SJCRH30 (cell line): ENCODE results near the gene PPP1R9B. TPM values are rescaled to one million over a fixed set of nuclear protein-coding genes. Genes with fewer than 3 reads are reported as not detected.

ENCODE experiments used
- DNase-seq, 2 experiments: peaks; one replicate each; pipeline ENCODE4 v3.0.0-alpha.2; 2015 to 2020
- H3K27ac ChIP-seq: fragments of 250-450 bp; sonication (Bioruptor Pico); 2 replicates; pipeline ENCODE4 v1.5.1; 2020; ENCODE audit warnings: mild to moderate bottlenecking, moderate library complexity
- H3K27me3 ChIP-seq: fragments of 250-450 bp; sonication (Bioruptor Pico); 2 replicates; pipeline ENCODE4 v1.5.1; 2020; ENCODE audit warnings: mild to moderate bottlenecking, moderate library complexity
- H3K36me3 ChIP-seq: fragments of 250-450 bp; sonication (Bioruptor Pico); 2 replicates; pipeline ENCODE4 v1.5.1; 2020; ENCODE audit warnings: mild to moderate bottlenecking, moderate library complexity
- H3K4me1 ChIP-seq: fragments of 250-450 bp; sonication (Bioruptor Pico); 2 replicates; pipeline ENCODE4 v1.5.1; 2020; ENCODE audit warnings: mild to moderate bottlenecking, moderate library complexity
- H3K4me3 ChIP-seq: fragments of 250-450 bp; sonication (Bioruptor Pico); 2 replicates; pipeline ENCODE4 v1.5.1; 2020; ENCODE audit warnings: mild to moderate bottlenecking, moderate library complexity
- H3K9me3 ChIP-seq: fragments of 250-450 bp; sonication (Bioruptor Pico); replicated peaks from 2 replicates; pipeline ENCODE4 v1.5.1; 2020; ENCODE audit warnings: mild to moderate bottlenecking, moderate library complexity
- total RNA-seq: library from RNA; depleted of rRNA; stranded (reverse); fragments of >200 nt; shearing (Covaris generic); gene quantifications from 2 replicates; pipeline ENCODE4 v1.2.3, GENCODE V29; 2014

The PPP1R9B gene
- total RNA-seq, 1 experiment from 2014 or later: 32.1 TPM

DNA sequence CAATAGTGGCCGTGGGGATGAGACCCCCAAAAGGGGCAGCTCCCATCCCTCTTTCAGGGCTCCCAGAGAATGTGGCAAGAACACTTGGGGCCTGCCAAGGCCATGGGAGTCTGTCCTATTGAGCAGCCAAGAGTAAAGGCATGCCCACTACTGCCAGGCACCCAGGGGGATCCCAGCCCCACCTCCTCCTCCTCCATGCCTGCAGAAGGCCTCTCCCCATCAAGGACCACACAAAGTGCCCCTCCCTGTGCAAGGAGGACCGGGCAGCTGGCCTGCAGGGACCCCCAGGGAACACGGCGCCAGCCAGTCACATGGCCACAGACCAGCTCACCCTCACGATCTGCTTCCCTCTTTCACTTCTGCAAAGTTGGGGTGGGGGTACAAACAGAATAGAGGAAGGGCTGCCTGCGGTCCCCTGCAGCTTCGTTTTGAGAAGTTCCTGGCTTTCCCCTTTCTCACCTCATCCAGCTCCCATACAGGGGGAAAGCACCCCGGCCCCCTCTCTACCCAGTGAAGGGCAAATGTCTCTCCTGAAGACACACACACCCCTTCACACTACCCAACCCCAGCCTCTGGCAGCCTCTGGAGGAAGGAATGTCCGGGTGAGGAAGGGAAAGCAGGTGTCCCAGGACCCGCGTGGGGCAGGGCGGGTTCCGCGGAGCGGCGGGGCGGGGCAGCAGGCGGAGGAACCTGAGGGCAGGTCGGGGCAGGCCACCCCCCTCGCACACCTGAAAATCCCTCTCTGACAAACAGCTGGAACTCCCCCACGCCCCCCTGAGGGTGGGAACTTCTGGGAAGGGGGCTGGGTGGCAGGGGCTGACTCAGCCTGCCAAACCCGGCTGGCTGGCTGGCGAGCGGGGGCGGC is 2.0 kb downstream of the PPP1R9B start:
- Histone ChIP-seq H3K4me3 (peak overlapping the region; percentile 91), H3K36me3 (peaks cover 9% of the 10 kb centered on the region), H3K27ac (no peak overlapping the region), H3K9me3 (no peaks in the 10 kb centered on the region), H3K4me1 (peaks cover 12% of the 10 kb centered on the region), H3K27me3 (no peaks in the 10 kb centered on the region)
- peak; percentile 43 to 46 for DNase-seq

- H3K9me3 ChIP-seq: no peaks in the 10 kb centered on the region
- no peak for DNase-seq
- H3K4me1 ChIP-seq: peaks cover 12% of the 10 kb centered on the region
- no peaks in the 10 kb centered on the region for H3K27me3 ChIP-seq
- peaks cover 13% of the 10 kb centered on the region for H3K36me3 ChIP-seq
- peak overlapping the region; percentile 91 for H3K4me3 ChIP-seq
- no peak overlapping the region for H3K27ac ChIP-seq
Measured at GRCh38 chr17:50147841-50148225, 2.6 kb downstream of the PPP1R9B start.

- H3K27ac ChIP-seq: no peak overlapping the region
- no peaks in the 10 kb centered on the region for H3K27me3 ChIP-seq
- no peak overlapping the region for H3K4me3 ChIP-seq
- H3K4me1 ChIP-seq: peaks cover 7% of the 10 kb centered on the region
- H3K36me3 ChIP-seq: peaks cover 16% of the 10 kb centered on the region
- no peaks in the 10 kb centered on the region for H3K9me3 ChIP-seq
- DNase-seq: no peak
Measured at GRCh38 chr17:50146927-50147665, 3.4 kb downstream of the PPP1R9B start.

DNA sequence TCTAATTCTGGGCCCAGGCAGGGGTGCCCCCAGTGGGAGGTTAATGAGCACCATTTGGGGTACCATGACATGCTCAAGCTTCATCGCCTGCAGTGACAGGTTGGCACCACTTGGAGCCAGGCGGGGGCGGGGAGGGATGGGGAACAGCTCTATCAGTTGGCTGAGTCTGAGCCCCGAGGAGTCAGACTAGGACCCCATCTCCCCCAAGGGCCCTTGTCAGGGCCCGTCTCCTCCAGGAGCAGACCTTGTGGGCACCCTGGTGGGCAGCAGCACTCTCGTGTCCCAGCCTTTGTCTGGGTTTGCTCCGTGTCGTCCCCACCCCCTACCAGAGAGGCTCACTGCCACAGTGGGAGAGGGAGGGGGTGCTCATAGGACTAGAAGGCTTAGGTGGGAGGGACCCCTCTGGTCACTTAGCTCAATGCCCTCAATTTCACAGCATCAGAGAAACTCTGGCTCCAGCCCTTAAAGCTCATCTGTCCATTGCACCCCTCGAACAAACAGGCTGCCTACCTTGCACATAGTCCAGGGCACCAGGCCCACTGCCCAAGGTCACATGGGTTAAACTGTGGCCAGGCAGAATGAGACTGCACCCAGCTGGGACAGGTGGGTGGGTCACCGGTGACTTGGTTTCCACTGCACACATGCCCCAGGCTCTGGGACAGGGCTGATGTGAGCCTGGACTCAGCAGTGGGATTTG is 4.1 kb downstream of the PPP1R9B start:
- Histone ChIP-seq H3K36me3 (peaks cover 16% of the 10 kb centered on the region), H3K27me3 (no peaks in the 10 kb centered on the region), H3K4me1 (peaks cover 7% of the 10 kb centered on the region), H3K4me3 (no peak overlapping the region), H3K9me3 (no peaks in the 10 kb centered on the region), H3K27ac (no peak overlapping the region)
- DNase-seq: no peak

DNA sequence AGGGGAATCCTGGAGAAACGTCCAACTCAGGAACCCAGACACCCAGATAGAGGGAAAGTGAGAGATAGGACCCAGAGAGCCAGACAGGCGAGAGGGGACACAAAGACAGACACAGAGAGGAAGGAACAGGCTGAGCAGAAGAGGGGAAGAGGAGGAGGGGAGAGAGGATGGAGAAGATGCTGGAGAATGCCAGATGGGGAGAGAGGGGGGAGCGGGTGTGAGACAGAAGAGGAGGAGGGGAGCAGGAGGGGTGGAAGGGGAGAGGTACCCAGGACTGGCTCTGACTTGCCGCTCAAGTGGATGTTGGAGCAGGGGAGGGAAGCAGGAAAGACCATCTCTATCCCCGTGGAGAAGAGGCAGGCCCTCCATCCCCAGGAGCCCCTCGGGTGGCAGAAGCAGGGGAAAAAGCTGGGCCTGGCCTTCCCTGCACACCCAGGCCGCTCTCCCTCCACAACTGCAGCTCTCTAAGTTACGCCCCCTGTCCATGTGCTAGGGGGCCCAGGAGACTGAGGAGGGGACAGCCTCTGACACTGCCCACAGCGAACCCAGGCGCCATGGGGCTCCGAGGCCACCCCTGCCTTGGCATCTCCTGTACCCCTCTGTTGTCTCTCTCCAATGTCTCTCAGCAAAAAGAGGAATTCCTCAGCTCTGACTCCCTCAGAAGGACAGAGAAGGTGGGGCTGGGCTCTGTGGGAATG is 4.8 kb downstream of the PPP1R9B start:
- Histone ChIP-seq H3K9me3 (no peaks in the 10 kb centered on the region), H3K4me1 (peaks cover 7% of the 10 kb centered on the region), H3K27ac (no peak overlapping the region), H3K36me3 (peaks cover 20% of the 10 kb centered on the region), H3K4me3 (no peak overlapping the region), H3K27me3 (no peaks in the 10 kb centered on the region)
- no peak for DNase-seq

- H3K36me3 ChIP-seq: peaks cover 22% of the 10 kb centered on the region
- no peaks in the 10 kb centered on the region for H3K9me3 ChIP-seq
- no peak overlapping the region for H3K27ac ChIP-seq
- no peak overlapping the region for H3K4me3 ChIP-seq
- no peak for DNase-seq
- H3K4me1 ChIP-seq: peaks cover 7% of the 10 kb centered on the region
- H3K27me3 ChIP-seq: no peaks in the 10 kb centered on the region
Measured at GRCh38 chr17:50144845-50145531, 5.5 kb downstream of the PPP1R9B start.

- no peaks in the 10 kb centered on the region for H3K9me3 ChIP-seq
- H3K4me1 ChIP-seq: peaks cover 7% of the 10 kb centered on the region
- no peak overlapping the region for H3K4me3 ChIP-seq
- no peak overlapping the region for H3K27ac ChIP-seq
- H3K27me3 ChIP-seq: no peaks in the 10 kb centered on the region
- peaks cover 26% of the 10 kb centered on the region for H3K36me3 ChIP-seq
- no peak for DNase-seq
Measured at GRCh38 chr17:50144355-50144754, 6.1 kb downstream of the PPP1R9B start.

DNA sequence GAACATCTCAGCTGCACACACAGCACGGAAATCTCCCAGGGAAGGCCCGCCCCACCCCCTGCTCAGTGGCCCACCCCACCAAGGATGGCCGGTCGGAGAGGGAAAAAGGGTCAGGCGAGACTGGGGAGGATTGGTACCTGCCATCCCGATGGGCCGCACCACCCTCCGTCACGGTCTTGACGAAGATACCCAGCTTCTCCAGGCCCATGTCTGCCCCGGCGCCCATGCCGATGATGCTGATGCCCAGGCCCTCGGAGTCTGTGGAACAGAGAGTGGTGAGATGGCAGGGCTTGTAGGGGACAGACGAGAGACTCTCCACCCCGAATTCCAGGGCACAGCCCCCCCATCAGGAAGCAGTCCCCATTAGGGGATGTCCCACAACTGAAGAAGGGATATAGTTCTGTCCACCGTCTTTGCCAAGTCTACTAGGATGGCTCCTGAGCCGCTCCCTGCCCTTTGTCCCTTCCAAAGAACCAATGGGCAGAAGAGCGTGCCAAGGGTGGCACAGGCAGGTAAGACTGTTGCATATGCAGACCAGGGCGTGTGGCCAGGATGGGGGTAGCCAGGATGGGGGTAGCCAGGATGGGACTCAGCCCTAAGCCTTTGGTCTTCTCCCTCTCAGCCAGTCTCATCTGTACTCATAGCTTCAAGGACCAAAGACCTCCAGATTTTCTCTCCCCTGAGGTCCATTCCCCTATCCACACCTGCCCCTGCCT is 6.9 kb downstream of the PPP1R9B start:
- H3K4me1 ChIP-seq: peaks cover 6% of the 10 kb centered on the region
- DNase-seq: no peak
- no peaks in the 10 kb centered on the region for H3K27me3 ChIP-seq
- peaks cover 29% of the 10 kb centered on the region for H3K36me3 ChIP-seq
- no peaks in the 10 kb centered on the region for H3K9me3 ChIP-seq
- no peak overlapping the region for H3K4me3 ChIP-seq
- H3K27ac ChIP-seq: no peak overlapping the region

GRCh38 chr17:50141745-50142110 is 8.7 kb downstream of the PPP1R9B start:
- Histone ChIP-seq H3K36me3 (peaks cover 37% of the 10 kb centered on the region), H3K27ac (no peak overlapping the region), H3K9me3 (no peaks in the 10 kb centered on the region), H3K4me3 (no peak overlapping the region), H3K27me3 (no peaks in the 10 kb centered on the region), H3K4me1 (no peaks in the 10 kb centered on the region)
- no peak for DNase-seq

- Histone ChIP-seq H3K36me3 (peaks cover 40% of the 10 kb centered on the region), H3K9me3 (no peaks in the 10 kb centered on the region), H3K4me3 (no peak overlapping the region), H3K27me3 (no peaks in the 10 kb centered on the region), H3K4me1 (no peaks in the 10 kb centered on the region), H3K27ac (no peak overlapping the region)
- no peak for DNase-seq
Measured at GRCh38 chr17:50141026-50141744, 9.3 kb downstream of the PPP1R9B start.

DNA sequence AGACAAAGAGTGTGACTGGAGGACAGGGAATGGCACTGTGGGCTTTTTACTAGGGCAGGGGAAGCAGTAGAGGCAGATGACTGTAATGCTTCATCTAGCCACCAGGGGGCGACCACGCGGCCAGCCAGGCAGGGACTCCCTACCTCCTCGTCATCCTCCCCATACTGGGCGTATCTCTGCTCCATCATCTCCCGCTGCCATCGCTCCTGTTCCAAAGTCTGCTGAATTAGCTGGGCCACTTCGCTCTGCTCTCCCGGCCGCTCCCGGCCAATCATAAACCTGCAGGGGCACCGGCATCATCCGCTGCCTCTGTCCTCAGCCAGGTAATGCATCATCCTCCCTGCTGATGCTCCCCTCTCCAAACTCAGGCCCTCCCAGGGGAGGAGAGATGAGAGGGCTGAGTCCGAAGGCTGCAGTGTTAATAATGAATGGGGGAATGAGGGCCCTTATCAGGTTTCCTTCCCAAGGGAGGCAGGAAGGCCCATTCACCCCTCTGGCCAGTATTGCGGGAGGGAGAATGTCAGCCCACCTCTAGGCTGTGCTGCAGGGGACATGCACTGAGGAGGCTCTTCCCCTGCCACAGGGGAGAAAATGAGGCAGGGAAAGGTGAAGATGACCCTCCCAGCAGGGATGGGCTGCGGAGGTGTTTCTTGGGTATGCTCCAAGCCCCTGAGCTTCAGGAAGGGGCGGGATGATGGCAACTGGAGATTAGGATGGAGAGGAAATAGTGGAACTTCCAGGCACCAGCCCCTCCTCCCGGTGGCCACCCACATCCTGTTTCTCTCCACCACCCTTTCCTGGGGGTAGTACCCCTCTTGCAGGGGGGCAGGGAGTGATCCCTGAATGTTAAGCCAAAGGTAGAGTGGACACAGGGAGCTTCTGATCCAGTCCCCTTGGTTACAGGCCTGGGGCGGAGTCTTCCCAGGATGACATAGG is 10.3 kb downstream of the PPP1R9B start:
- Histone ChIP-seq H3K36me3 (peaks cover 47% of the 10 kb centered on the region), H3K4me3 (no peak overlapping the region), H3K27ac (no peak overlapping the region), H3K9me3 (no peaks in the 10 kb centered on the region), H3K27me3 (no peaks in the 10 kb centered on the region), H3K4me1 (no peaks in the 10 kb centered on the region)
- DNase-seq: peak; percentile 61 to 70

- no peaks in the 10 kb centered on the region for H3K4me1 ChIP-seq
- H3K27ac ChIP-seq: no peak overlapping the region
- no peaks in the 10 kb centered on the region for H3K9me3 ChIP-seq
- no peaks in the 10 kb centered on the region for H3K27me3 ChIP-seq
- H3K36me3 ChIP-seq: peaks cover 44% of the 10 kb centered on the region
- no peak for DNase-seq
- no peak overlapping the region for H3K4me3 ChIP-seq
Measured at GRCh38 chr17:50139185-50139783, 11.2 kb downstream of the PPP1R9B start.
